Psoas muscle (tissue), 8 donors: ENCODE results near the gene KCNT1. TPM values are rescaled to one million over a fixed set of nuclear protein-coding genes. Genes with fewer than 3 reads are reported as not detected.

ENCODE experiments used
- ATAC-seq, 4 donors: fragments of 200-7000 bp; cut with Tn5 transposase; one replicate each; pipeline ENCODE4 v1.9.1; 2020; ENCODE audit warnings: moderate library complexity in 3 of 4, mild to moderate bottlenecking in 2 of 4
- DNase-seq, 2 donors: peaks; one replicate each; pipeline ENCODE4 v3.0.0-alpha.2; 2020
- H3K27ac ChIP-seq: fragments of 200-600 bp; one replicate; pipeline ENCODE4 v1.8.0; 2022
- H3K27me3 ChIP-seq, 3 donors: fragments of 200-600 bp in 1 of 3; one replicate each; pipeline versions ENCODE4 v1.6.1 to v1.8.0; 2013 to 2022; ENCODE audit warnings: low read length in 2 of 3, mild to moderate bottlenecking in 2 of 3, moderate library complexity in 1 of 3; ENCODE audit not compliant: insufficient read depth in 3 of 3
- H3K36me3 ChIP-seq, 2 donors: fragments of 200-600 bp in 1 of 2; one replicate each; pipeline versions ENCODE4 v1.6.1 to v1.8.0; 2013 to 2022; ENCODE audit warnings: low read depth in 1 of 2, mild to moderate bottlenecking in 1 of 2, moderate library complexity in 1 of 2; ENCODE audit not compliant: insufficient read depth in 1 of 2
- H3K4me1 ChIP-seq: fragments of 200-600 bp; one replicate; pipeline ENCODE4 v1.8.0; 2022
- H3K4me3 ChIP-seq: fragments of 200-600 bp; one replicate; pipeline ENCODE4 v1.8.0; 2022; ENCODE audit warnings: mild to moderate bottlenecking
- H3K9me3 ChIP-seq: fragments of 200-600 bp; one replicate; pipeline ENCODE4 v1.8.0; 2022
- CTCF ChIP-seq: fragments of 200-600 bp; IDR thresholded peaks from one replicate; pipeline ENCODE4 v1.8.0; 2022; ENCODE audit warnings: antibody characterized with exemption
- WGBS, 3 donors: extraction: QIAGEN DNeasy Blood & Tissue Kit; methylation state at CpG; one replicate each; pipeline versions ENCODE4 v1.1.6 to v1.1.7; 2013; 5-methylcytosine and 5-hydroxymethylcytosine counted together
- intact Hi-C, 2 donors: fragments of 100-400 bp; cut with DNase I; formaldehyde crosslinking; loops; one replicate each; pipeline versions ENCODE4 v1.11.0 to v1.14.2; 2022
- polyA plus RNA-seq, 3 donors: library from polyadenylated mRNA; stranded (reverse); fragments of 200-250 nt; gene quantifications; one replicate each; pipeline ENCODE4 v1.2.3, GENCODE V29; 2013
- total RNA-seq, 4 donors: library from RNA; stranded (reverse); fragmentation: NEBNext Ultra II Directional in 2 of 4; extraction: Animal tissue kit (Norgen Biotek cat#: 25700) in 2 of 4; gene quantifications; one replicate each; pipeline versions ENCODE4 v1.2.1 to v1.2.4, GENCODE V29; 2021 to 2023
- donor health status: healthy with polysubstance abuse.
- donor health status: DM: no; HTN: no; CAD: no; lungs with moderate emphysema.
- donor health status: Bipolar disorder and iron deficiency.
- donor health status: healthy.
- donor health status: DM: yes; HTN: yes; CAD: no.
- donor health status: DM: no; HTN: no; CAD: no.
- donor health status: DM: no; HTN: no; CAD: no.
- donor health status: DM: yes; HTN: yes; CAD: no.

The KCNT1 gene
- total and polyA plus RNA-seq, 7 donors = 1.1 to 15.0 (median 10.3) TPM

GRCh38 chr9:135663857-135664256 lies 38.1 kb upstream of the KCNT1 start:
- ATAC-seq = no peak
- no peak for TF ChIP-seq CTCF
- Histone ChIP-seq H3K4me1 (no peaks in the 10 kb centered on the region), H3K36me3 (no peaks in the 10 kb centered on the region), H3K4me3 (no peak overlapping the region), H3K9me3 (no peaks in the 10 kb centered on the region), H3K27me3 (peaks cover 0 to 36% (median 7%) of the 10 kb centered on the region in 3 donors), H3K27ac (no peak overlapping the region)
- intact Hi-C loops = no loop called here
- WGBS, 3 donors = 87 to 91% (median 88%) methylated on average over 9 to 12 of the region's 12 CpGs
- peak in 1 of 2 donors; percentile 3 for DNase-seq

- WGBS, 3 donors = 90 to 96% (median 90%) methylated on average over 10 of the region's 10 CpGs
- TF ChIP-seq CTCF = no peak
- Histone ChIP-seq H3K9me3 (no peaks in the 10 kb centered on the region), H3K4me3 (no peak overlapping the region), H3K4me1 (no peaks in the 10 kb centered on the region), H3K27ac (no peak overlapping the region), H3K27me3 (peaks cover 0 to 39% (median 5%) of the 10 kb centered on the region in 3 donors), H3K36me3 (no peaks in the 10 kb centered on the region)
- ATAC-seq (no peak), DNase-seq (peak in 1 of 2 donors; percentile 39)
- intact Hi-C loops = no loop called here
Observed at GRCh38 chr9:135664266-135664665, 37.7 kb upstream of the KCNT1 start.

- no peak overlapping the region for H3K27ac ChIP-seq
- no peaks in the 10 kb centered on the region for H3K36me3 ChIP-seq
- H3K9me3 ChIP-seq = no peaks in the 10 kb centered on the region
- no peak for TF ChIP-seq CTCF
- no peak overlapping the region for H3K4me3 ChIP-seq
- intact Hi-C loops = no loop called here
- ATAC-seq = no peak
- no peaks in the 10 kb centered on the region for H3K4me1 ChIP-seq
- H3K27me3 ChIP-seq = peaks cover 0 to 47% (median 5%) of the 10 kb centered on the region in 3 donors
- WGBS, 3 donors = 83% methylated on average over 32 of the region's 32 CpGs
- peak in 1 of 2 donors; percentile 38 for DNase-seq
Observed at GRCh38 chr9:135664801-135665794, 36.9 kb upstream of the KCNT1 start.

GRCh38 chr9:135665795-135666189 lies 36.2 kb upstream of the KCNT1 start:
- Histone ChIP-seq H3K36me3 (no peaks in the 10 kb centered on the region), H3K27me3 (peaks cover 0 to 53% (median 5%) of the 10 kb centered on the region in 3 donors), H3K27ac (no peak overlapping the region), H3K4me3 (no peak overlapping the region), H3K9me3 (no peaks in the 10 kb centered on the region), H3K4me1 (no peaks in the 10 kb centered on the region)
- no peak for TF ChIP-seq CTCF
- intact Hi-C loops = no loop called here
- WGBS, 3 donors = 78 to 86% (median 80%) methylated on average over 12 of the region's 12 CpGs
- DNase-seq (peak in 1 of 2 donors; percentile 35), ATAC-seq (no peak)
